ENCODE measurements around the gene ZIC4.

- TF ChIP-seq MAX (IDR thresholded peaks at IDR 0.05): no peak
- TF ChIP-seq JUN (IDR thresholded peaks at IDR 0.05; ENCODE audit: low read depth, low read length): no peak
- TF ChIP-seq SP2 (IDR thresholded peaks at IDR 0.05; ENCODE audit: low read length): no peak
- no peak for TF ChIP-seq CTCF (IDR thresholded peaks at IDR 0.05; ENCODE audit: control extremely low read depth in 1 of 3, insufficient read depth in 1 of 3, low read depth in 1 of 3, low read length in 3 of 3)
These were observed 33.0 kb downstream of the ZIC4 start for GRCh38 chr3:147373301-147373700.

Data from H1 (cell line).